ENCODE results near the gene TNP2.
A peak's percentile ranks its signal among the peaks of the same experiment; 100 is the strongest.

The TNP2 gene

GRCh38 chr16:11258553-11259492, 10.3 kb downstream of the TNP2 start:
- peak in 9 of 10 donors; percentile 43 to 94 (median 73) for DNase-seq

GRCh38 chr16:11257131-11257938, 11.8 kb downstream of the TNP2 start:
- peak; percentile 43 to 94 (median 72) for DNase-seq
- intact Hi-C loops (cut with DNase I): loop anchor here (2.0 kb wide), 1 partner anchor 287 kb away; no protein-coding TSS in a partner anchor

More at GRCh38 chr16:11258553-11259492, 10.3 kb downstream of the TNP2 start:
- intact Hi-C loops (cut with DNase I): no loop called here

- peak in 4 of 10 donors; percentile 22 to 87 (median 62) for DNase-seq
These were observed 12.4 kb downstream of the TNP2 start for GRCh38 chr16:11256661-11257130.

GRCh38 chr16:11255737-11256660, 13.1 kb downstream of the TNP2 start, which contains the start of gene SOCS1:
TSS of gene SOCS1 (minus strand) at chr16:11256204. CDS start at chr16:11255478, 726 bp downstream.
- peak; percentile 63 to 97 (median 72) for DNase-seq
- intact Hi-C loops (cut with DNase I): loop anchor here (2.0 kb wide), 2 partner anchors 285 to 291 kb away; no protein-coding TSS in a partner anchor

More at GRCh38 chr16:11256661-11257130, 12.4 kb downstream of the TNP2 start:
- intact Hi-C loops (cut with DNase I): loop anchor here (2.0 kb wide), 1 partner anchor 286 kb away; no protein-coding TSS in a partner anchor

GRCh38 chr16:11254913-11255736, 14.0 kb downstream of the TNP2 start:
- intact Hi-C loops (cut with DNase I): loop anchor here (2.0 kb wide), 1 partner anchor 290 kb away; no protein-coding TSS in a partner anchor
- peak in 2 of 10 donors; percentile 25 to 89 for DNase-seq

- intact Hi-C loops (cut with DNase I): loop anchor here (2.0 kb wide), 1 partner anchor 289 kb away; no protein-coding TSS in a partner anchor
- DNase-seq: peak in 1 of 10 donors; percentile 67
These were observed 14.9 kb downstream of the TNP2 start for GRCh38 chr16:11253995-11254912.

GRCh38 chr16:11253009-11253994, 15.8 kb downstream of the TNP2 start:
- intact Hi-C loops (cut with DNase I): no loop called here
- DNase-seq: peak in 2 of 10 donors; percentile 6 to 50

- intact Hi-C loops (cut with DNase I): no loop called here
These were observed 16.6 kb downstream of the TNP2 start for GRCh38 chr16:11252482-11252931.

GRCh38 chr16:11251525-11252481, 17.3 kb downstream of the TNP2 start:
- DNase-seq: peak in 1 of 10 donors; percentile 60
- intact Hi-C loops (cut with DNase I): no loop called here

More at GRCh38 chr16:11252482-11252931, 16.6 kb downstream of the TNP2 start:
- DNase-seq: peak in 1 of 10 donors; percentile 5

- peak in 1 of 10 donors; percentile 2 for DNase-seq
- intact Hi-C loops (cut with DNase I): no loop called here
These were observed 18.2 kb downstream of the TNP2 start for GRCh38 chr16:11250786-11251524.

GRCh38 chr16:11250091-11250785, 18.9 kb downstream of the TNP2 start:
- intact Hi-C loops (cut with DNase I): no loop called here
- peak in 1 of 10 donors; percentile 68 for DNase-seq

GRCh38 chr16:11249233-11250061, 19.7 kb downstream of the TNP2 start:
- DNase-seq: peak in 1 of 10 donors; percentile 75
- intact Hi-C loops (cut with DNase I): no loop called here
